Activated CD8-positive, alpha-beta T cell treated with anti-CD3 and anti-CD28 coated beads for 36 hours (primary cell): ENCODE results near the gene TRAPPC2L. TPM values are rescaled to one million over a fixed set of nuclear protein-coding genes. Genes with fewer than 3 reads are reported as not detected.

Experiments
- ATAC-seq: fragments of 200-7000 bp; cut with Tn5 transposase; one replicate; pipeline ENCODE4 v1.10.0; 2021; ENCODE audit warnings: mild to moderate bottlenecking, moderate library complexity
- CTCF ChIA-PET: fragments of 350-600 bp; sonication (Branson Sonifier 250); formaldehyde crosslinking; loops from one replicate; lab custom pipeline; 2021; ENCODE audit warnings: antibody characterized with exemption; lab: Charles Lee
- POLR2A ChIA-PET: fragments of 350-600 bp; sonication (Branson Sonifier 250); formaldehyde crosslinking; loops from one replicate; lab custom pipeline; 2021; ENCODE audit warnings: antibody characterized with exemption; lab: Charles Lee
- DNase-seq: peaks from one replicate; pipeline ENCODE4 v3.0.0-alpha.2; 2020
- H3K27ac Mint-ChIP-seq: one replicate; pipeline ENCODE4 v1.8.0; 2021; ENCODE audit warnings: mild to moderate bottlenecking, mixed read lengths
- H3K27me3 Mint-ChIP-seq: one replicate; pipeline ENCODE4 v1.8.0; 2021; ENCODE audit warnings: mixed read lengths
- H3K36me3 Mint-ChIP-seq: one replicate; pipeline ENCODE4 v1.8.0; 2021; ENCODE audit warnings: low read depth, mixed read lengths
- H3K4me1 Mint-ChIP-seq: one replicate; pipeline ENCODE4 v1.8.0; 2021; ENCODE audit warnings: low read depth, mixed read lengths
- H3K4me3 Mint-ChIP-seq: one replicate; pipeline ENCODE4 v1.8.0; 2021; ENCODE audit warnings: mild to moderate bottlenecking, moderate library complexity, mixed read lengths
- H3K9me3 Mint-ChIP-seq: one replicate; pipeline ENCODE4 v1.8.0; 2021; ENCODE audit warnings: mixed read lengths
- CTCF ChIP-seq: fragments of 200-600 bp; IDR thresholded peaks from one replicate; pipeline ENCODE4 v1.8.0; 2022; ENCODE audit warnings: antibody characterized with exemption, mild to moderate bottlenecking
- intact Hi-C: fragments of 100-400 bp; cut with micrococcal nuclease; formaldehyde crosslinking; loops from one replicate; pipeline ENCODE4 v1.10.0; 2022
- total RNA-seq, 2 experiments: library from RNA; stranded (reverse); gene quantifications; one replicate each; pipeline ENCODE4 v1.2.3, GENCODE V29; 2021

TRAPPC2L gene
- total RNA-seq, 2 experiments from 2014 or later, result 56.4 to 61.9 TPM

DNA sequence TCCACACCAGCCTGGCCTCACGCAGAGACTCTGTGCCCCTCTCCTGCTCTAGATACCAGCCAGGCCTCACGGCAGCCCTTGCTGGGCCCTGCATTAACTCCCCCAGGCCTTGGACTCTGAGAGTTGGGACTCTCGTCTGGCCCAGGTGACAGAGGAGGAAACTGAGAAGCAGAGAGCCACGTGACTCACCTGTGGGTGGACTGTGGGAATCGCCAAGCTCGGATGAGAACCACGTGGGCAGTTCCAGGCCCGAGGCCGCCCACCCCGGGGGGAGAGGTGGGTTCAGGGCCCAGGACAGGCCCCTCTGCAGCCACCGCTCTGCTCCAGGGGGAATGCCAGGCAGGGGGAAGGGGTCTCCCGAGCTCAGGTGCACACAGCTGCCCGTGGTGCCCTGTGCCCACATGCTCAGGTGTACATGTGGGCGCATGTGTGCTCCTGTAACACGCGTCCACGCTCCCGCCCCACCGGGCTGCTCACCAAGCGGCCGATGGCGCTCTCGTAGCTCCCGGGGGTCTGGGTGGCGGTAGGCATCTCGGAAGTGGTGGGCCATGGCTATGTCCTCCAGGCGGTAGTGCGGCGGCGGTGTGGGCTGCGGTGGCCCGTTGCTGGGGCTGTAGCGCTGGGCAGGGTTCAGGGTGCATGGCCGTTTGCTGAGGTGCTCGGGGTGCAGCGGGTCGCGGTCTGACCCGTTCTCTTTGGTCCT is 27.8 kb downstream of the TRAPPC2L start:
- no peak for TF ChIP-seq CTCF
- ATAC-seq (no peak), DNase-seq (no peak)
- no peaks in the 10 kb centered on the region for H3K9me3 Mint-ChIP-seq
- H3K27ac Mint-ChIP-seq, result no peak overlapping the region
- no peaks in the 10 kb centered on the region for H3K27me3 Mint-ChIP-seq
- ChIA-PET POLR2A (no interaction called here), CTCF (no interaction called here)
- H3K4me1 Mint-ChIP-seq, result no peaks in the 10 kb centered on the region
- no peaks in the 10 kb centered on the region for H3K36me3 Mint-ChIP-seq
- no peak overlapping the region for H3K4me3 Mint-ChIP-seq
- intact Hi-C loops, result no loop called here

DNA sequence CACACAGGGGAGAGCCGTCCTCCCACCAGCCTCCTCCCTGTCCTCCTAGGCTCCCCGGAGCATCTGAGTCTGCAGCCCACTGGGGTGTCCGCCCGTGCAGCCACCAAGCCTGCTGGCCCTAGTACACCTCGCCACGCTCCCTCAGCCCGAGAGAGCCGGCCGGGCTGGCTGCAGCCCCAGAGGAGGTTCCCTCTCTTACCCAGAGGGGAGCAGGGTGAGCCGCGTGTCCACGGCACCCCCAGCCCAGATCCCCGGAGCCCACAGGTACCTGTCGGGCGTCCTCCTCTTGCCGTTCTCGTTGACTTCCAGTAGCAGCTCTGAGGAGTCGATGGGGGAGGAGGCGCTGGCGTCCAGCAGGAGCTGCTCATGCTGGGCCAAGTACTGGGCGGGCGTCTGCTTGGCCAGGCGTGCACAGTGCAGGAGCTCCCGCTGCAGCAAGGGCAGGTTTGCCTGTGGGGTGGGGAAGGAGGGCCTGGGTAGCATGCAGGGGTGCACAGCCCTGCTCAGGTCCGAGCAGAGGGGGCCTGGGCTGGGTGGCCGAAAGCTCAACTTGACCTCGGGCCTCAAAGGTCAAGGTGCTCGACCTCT is 28.9 kb downstream of the TRAPPC2L start:
- Mint-ChIP-seq H3K4me3 (no peak overlapping the region), H3K36me3 (no peaks in the 10 kb centered on the region), H3K27me3 (no peaks in the 10 kb centered on the region), H3K4me1 (no peaks in the 10 kb centered on the region), H3K9me3 (no peaks in the 10 kb centered on the region), H3K27ac (no peak overlapping the region)
- CTCF ChIA-PET, result no interaction called here
- intact Hi-C loops, result no loop called here
- ATAC-seq (no peak), DNase-seq (no peak)
- POLR2A ChIA-PET, result no interaction called here
- TF ChIP-seq CTCF, result no peak

GRCh38 chr16:88886420-88886844 is 29.5 kb downstream of the TRAPPC2L start:
- ChIA-PET POLR2A (no interaction called here), CTCF (no interaction called here)
- no peak for TF ChIP-seq CTCF
- no peaks in the 10 kb centered on the region for H3K27me3 Mint-ChIP-seq
- intact Hi-C loops, result no loop called here
- no peaks in the 10 kb centered on the region for H3K9me3 Mint-ChIP-seq
- no peaks in the 10 kb centered on the region for H3K4me1 Mint-ChIP-seq
- H3K36me3 Mint-ChIP-seq, result no peaks in the 10 kb centered on the region
- no peak overlapping the region for H3K4me3 Mint-ChIP-seq
- no peak overlapping the region for H3K27ac Mint-ChIP-seq
- ATAC-seq (no peak), DNase-seq (no peak)

- Mint-ChIP-seq H3K36me3 (no peaks in the 10 kb centered on the region), H3K27ac (no peak overlapping the region), H3K4me1 (no peaks in the 10 kb centered on the region), H3K27me3 (no peaks in the 10 kb centered on the region), H3K9me3 (no peaks in the 10 kb centered on the region), H3K4me3 (no peak overlapping the region)
- ChIA-PET CTCF (interaction anchor here (0.7 kb wide), 1 partner anchor 29 kb away, joined by 3 read pairs; no protein-coding TSS in a partner anchor), POLR2A (interaction anchor here (0.6 kb wide), 1 partner anchor 22 kb away, joined by 3 read pairs; no protein-coding TSS in a partner anchor)
- DNase-seq (no peak), ATAC-seq (no peak)
- intact Hi-C loops, result no loop called here
- no peak for TF ChIP-seq CTCF
These were observed 30.1 kb downstream of the TRAPPC2L start for GRCh38 chr16:88886845-88887521.

- no peak for TF ChIP-seq CTCF
- Mint-ChIP-seq H3K36me3 (no peaks in the 10 kb centered on the region), H3K27me3 (no peaks in the 10 kb centered on the region), H3K27ac (no peak overlapping the region), H3K4me1 (no peaks in the 10 kb centered on the region), H3K9me3 (no peaks in the 10 kb centered on the region), H3K4me3 (no peak overlapping the region)
- intact Hi-C loops, result no loop called here
- no peak for ATAC-seq
- POLR2A ChIA-PET, result no interaction called here
- DNase-seq, result no peak
- CTCF ChIA-PET, result no interaction called here
These were observed 31.1 kb downstream of the TRAPPC2L start for GRCh38 chr16:88888057-88888456.
